ENCODE measurements around the gene RIC1. TPM values are rescaled to one million over a fixed set of nuclear protein-coding genes. Genes with fewer than 3 reads are reported as not detected.

The RIC1 gene
- total and polyA plus RNA-seq, 9 of the 15 experiments (the other 6 are each of a cell fraction or from before 2014, with no cell fraction given), result 3.2 to 25.8 (median 15.0) TPM

DNA sequence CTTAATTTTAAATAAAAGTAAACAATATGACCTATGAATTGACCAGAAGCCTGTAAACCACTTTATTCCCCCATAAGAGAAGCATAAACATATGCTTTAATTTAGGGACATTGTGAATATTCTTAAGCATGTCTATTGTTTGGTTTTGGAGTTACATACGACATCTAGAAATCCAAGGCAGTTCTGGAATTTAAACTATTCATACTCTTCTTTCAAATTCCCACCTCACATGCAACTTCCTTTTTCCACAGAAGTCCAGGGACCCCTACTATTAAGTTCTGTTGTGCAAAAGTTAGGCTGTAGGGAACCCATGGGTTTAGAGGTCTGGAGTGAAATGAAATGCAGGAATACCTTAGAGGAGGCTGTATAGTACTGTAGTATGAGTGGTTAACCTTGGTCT, 2.1 kb downstream of the RIC1 start (continued):
- TF ChIP-seq, protein P1, sequence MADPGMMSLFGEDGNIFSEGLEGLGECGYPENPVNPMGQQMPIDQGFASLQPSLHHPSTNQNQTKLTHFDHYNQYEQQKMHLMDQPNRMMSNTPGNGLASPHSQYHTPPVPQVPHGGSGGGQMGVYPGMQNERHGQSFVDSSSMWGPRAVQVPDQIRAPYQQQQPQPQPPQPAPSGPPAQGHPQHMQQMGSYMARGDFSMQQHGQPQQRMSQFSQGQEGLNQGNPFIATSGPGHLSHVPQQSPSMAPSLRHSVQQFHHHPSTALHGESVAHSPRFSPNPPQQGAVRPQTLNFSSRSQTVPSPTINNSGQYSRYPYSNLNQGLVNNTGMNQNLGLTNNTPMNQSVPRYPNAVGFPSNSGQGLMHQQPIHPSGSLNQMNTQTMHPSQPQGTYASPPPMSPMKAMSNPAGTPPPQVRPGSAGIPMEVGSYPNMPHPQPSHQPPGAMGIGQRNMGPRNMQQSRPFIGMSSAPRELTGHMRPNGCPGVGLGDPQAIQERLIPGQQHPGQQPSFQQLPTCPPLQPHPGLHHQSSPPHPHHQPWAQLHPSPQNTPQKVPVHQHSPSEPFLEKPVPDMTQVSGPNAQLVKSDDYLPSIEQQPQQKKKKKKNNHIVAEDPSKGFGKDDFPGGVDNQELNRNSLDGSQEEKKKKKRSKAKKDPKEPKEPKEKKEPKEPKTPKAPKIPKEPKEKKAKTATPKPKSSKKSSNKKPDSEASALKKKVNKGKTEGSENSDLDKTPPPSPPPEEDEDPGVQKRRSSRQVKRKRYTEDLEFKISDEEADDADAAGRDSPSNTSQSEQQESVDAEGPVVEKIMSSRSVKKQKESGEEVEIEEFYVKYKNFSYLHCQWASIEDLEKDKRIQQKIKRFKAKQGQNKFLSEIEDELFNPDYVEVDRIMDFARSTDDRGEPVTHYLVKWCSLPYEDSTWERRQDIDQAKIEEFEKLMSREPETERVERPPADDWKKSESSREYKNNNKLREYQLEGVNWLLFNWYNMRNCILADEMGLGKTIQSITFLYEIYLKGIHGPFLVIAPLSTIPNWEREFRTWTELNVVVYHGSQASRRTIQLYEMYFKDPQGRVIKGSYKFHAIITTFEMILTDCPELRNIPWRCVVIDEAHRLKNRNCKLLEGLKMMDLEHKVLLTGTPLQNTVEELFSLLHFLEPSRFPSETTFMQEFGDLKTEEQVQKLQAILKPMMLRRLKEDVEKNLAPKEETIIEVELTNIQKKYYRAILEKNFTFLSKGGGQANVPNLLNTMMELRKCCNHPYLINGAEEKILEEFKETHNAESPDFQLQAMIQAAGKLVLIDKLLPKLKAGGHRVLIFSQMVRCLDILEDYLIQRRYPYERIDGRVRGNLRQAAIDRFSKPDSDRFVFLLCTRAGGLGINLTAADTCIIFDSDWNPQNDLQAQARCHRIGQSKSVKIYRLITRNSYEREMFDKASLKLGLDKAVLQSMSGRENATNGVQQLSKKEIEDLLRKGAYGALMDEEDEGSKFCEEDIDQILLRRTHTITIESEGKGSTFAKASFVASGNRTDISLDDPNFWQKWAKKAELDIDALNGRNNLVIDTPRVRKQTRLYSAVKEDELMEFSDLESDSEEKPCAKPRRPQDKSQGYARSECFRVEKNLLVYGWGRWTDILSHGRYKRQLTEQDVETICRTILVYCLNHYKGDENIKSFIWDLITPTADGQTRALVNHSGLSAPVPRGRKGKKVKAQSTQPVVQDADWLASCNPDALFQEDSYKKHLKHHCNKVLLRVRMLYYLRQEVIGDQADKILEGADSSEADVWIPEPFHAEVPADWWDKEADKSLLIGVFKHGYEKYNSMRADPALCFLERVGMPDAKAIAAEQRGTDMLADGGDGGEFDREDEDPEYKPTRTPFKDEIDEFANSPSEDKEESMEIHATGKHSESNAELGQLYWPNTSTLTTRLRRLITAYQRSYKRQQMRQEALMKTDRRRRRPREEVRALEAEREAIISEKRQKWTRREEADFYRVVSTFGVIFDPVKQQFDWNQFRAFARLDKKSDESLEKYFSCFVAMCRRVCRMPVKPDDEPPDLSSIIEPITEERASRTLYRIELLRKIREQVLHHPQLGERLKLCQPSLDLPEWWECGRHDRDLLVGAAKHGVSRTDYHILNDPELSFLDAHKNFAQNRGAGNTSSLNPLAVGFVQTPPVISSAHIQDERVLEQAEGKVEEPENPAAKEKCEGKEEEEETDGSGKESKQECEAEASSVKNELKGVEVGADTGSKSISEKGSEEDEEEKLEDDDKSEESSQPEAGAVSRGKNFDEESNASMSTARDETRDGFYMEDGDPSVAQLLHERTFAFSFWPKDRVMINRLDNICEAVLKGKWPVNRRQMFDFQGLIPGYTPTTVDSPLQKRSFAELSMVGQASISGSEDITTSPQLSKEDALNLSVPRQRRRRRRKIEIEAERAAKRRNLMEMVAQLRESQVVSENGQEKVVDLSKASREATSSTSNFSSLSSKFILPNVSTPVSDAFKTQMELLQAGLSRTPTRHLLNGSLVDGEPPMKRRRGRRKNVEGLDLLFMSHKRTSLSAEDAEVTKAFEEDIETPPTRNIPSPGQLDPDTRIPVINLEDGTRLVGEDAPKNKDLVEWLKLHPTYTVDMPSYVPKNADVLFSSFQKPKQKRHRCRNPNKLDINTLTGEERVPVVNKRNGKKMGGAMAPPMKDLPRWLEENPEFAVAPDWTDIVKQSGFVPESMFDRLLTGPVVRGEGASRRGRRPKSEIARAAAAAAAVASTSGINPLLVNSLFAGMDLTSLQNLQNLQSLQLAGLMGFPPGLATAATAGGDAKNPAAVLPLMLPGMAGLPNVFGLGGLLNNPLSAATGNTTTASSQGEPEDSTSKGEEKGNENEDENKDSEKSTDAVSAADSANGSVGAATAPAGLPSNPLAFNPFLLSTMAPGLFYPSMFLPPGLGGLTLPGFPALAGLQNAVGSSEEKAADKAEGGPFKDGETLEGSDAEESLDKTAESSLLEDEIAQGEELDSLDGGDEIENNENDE (IDR thresholded peaks at IDR 0.05; ENCODE audit: low read depth, low read length), result no peak
- no peak for TF ChIP-seq BHLHE40 (IDR thresholded peaks at IDR 0.05; ENCODE audit: low read length)
- TF ChIP-seq ZNF217 (CRISPR knock-in tag; IDR thresholded peaks at IDR 0.05), result no peak
- TF ChIP-seq MTA2 (IDR thresholded peaks at IDR 0.05; ENCODE audit: low read depth), result no peak
- TF ChIP-seq KLF1 (tag; IDR thresholded peaks at IDR 0.05), result no peak
- no peak for TF ChIP-seq ZNF778 (CRISPR knock-in tag; IDR thresholded peaks at IDR 0.05)
- TF ChIP-seq, protein P2, sequence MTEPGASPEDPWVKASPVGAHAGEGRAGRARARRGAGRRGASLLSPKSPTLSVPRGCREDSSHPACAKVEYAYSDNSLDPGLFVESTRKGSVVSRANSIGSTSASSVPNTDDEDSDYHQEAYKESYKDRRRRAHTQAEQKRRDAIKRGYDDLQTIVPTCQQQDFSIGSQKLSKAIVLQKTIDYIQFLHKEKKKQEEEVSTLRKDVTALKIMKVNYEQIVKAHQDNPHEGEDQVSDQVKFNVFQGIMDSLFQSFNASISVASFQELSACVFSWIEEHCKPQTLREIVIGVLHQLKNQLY (CRISPR knock-in tag; conservative IDR thresholded peaks at IDR 0.05), result no peak
- TF ChIP-seq, protein P3, sequence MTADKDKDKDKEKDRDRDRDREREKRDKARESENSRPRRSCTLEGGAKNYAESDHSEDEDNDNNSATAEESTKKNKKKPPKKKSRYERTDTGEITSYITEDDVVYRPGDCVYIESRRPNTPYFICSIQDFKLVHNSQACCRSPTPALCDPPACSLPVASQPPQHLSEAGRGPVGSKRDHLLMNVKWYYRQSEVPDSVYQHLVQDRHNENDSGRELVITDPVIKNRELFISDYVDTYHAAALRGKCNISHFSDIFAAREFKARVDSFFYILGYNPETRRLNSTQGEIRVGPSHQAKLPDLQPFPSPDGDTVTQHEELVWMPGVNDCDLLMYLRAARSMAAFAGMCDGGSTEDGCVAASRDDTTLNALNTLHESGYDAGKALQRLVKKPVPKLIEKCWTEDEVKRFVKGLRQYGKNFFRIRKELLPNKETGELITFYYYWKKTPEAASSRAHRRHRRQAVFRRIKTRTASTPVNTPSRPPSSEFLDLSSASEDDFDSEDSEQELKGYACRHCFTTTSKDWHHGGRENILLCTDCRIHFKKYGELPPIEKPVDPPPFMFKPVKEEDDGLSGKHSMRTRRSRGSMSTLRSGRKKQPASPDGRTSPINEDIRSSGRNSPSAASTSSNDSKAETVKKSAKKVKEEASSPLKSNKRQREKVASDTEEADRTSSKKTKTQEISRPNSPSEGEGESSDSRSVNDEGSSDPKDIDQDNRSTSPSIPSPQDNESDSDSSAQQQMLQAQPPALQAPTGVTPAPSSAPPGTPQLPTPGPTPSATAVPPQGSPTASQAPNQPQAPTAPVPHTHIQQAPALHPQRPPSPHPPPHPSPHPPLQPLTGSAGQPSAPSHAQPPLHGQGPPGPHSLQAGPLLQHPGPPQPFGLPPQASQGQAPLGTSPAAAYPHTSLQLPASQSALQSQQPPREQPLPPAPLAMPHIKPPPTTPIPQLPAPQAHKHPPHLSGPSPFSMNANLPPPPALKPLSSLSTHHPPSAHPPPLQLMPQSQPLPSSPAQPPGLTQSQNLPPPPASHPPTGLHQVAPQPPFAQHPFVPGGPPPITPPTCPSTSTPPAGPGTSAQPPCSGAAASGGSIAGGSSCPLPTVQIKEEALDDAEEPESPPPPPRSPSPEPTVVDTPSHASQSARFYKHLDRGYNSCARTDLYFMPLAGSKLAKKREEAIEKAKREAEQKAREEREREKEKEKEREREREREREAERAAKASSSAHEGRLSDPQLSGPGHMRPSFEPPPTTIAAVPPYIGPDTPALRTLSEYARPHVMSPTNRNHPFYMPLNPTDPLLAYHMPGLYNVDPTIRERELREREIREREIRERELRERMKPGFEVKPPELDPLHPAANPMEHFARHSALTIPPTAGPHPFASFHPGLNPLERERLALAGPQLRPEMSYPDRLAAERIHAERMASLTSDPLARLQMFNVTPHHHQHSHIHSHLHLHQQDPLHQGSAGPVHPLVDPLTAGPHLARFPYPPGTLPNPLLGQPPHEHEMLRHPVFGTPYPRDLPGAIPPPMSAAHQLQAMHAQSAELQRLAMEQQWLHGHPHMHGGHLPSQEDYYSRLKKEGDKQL (CRISPR knock-in tag; IDR thresholded peaks at IDR 0.05; ENCODE audit: borderline replicate concordance), result no peak
- no peak for TF ChIP-seq ATF1 (CRISPR knock-in tag; IDR thresholded peaks at IDR 0.05)
- TF ChIP-seq ATF1 (tag; IDR thresholded peaks at IDR 0.05), result no peak
